HFF-Myc (cell line): ENCODE data around the gene GARS1.

Experiments used
- DNase-seq: peaks from one replicate; pipeline ENCODE4 v3.0.0-alpha.2; 2011; ENCODE audit warnings: low read depth; ENCODE audit errors: extremely low read depth
- H3K4me3 ChIP-seq: replicated peaks from 2 replicates; pipeline ENCODE4 v1.5.1; 2011; ENCODE audit warnings: low read depth, mild to moderate bottlenecking, control low read depth, low read length
- TF ChIP-seq, protein P1 (sequence below): IDR thresholded peaks from 2 replicates; pipeline ENCODE4 v1.5.1; 2012; ENCODE audit warnings: mild to moderate bottlenecking, low read depth, low read length, control low read depth; ENCODE audit errors: missing control alignments

The GARS1 gene

DNA sequence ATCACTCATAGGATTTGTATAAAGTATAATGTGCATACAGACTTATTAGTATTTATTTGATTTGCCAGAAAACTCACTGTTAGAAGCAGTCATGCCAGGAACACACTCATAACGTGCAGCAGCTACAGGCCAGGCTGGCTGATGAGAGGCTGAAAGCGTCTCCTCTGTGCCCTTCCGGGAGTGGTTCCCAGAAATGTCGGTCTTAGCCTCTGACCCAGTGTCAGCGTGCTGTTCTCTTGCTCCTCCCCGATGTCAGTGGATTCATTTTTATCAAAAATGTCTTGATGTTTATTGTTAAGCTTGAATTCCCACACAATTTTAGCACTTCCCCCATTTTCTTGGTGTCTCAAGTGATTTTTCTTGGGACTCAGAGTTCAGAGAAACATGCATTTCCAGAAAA lies 33.3 kb upstream of the GARS1 start:
- TF ChIP-seq, protein P1, sequence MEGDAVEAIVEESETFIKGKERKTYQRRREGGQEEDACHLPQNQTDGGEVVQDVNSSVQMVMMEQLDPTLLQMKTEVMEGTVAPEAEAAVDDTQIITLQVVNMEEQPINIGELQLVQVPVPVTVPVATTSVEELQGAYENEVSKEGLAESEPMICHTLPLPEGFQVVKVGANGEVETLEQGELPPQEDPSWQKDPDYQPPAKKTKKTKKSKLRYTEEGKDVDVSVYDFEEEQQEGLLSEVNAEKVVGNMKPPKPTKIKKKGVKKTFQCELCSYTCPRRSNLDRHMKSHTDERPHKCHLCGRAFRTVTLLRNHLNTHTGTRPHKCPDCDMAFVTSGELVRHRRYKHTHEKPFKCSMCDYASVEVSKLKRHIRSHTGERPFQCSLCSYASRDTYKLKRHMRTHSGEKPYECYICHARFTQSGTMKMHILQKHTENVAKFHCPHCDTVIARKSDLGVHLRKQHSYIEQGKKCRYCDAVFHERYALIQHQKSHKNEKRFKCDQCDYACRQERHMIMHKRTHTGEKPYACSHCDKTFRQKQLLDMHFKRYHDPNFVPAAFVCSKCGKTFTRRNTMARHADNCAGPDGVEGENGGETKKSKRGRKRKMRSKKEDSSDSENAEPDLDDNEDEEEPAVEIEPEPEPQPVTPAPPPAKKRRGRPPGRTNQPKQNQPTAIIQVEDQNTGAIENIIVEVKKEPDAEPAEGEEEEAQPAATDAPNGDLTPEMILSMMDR = no peak
- DNase-seq = no peak

GRCh38 chr7:30562498-30562897 lies 32.2 kb upstream of the GARS1 start:
- TF ChIP-seq, protein P1 = no peak
- DNase-seq = no peak
- H3K4me3 ChIP-seq = no peak overlapping the region

More for the DNA sequence above, 33.3 kb upstream of the GARS1 start:
- no peak overlapping the region for H3K4me3 ChIP-seq

DNA sequence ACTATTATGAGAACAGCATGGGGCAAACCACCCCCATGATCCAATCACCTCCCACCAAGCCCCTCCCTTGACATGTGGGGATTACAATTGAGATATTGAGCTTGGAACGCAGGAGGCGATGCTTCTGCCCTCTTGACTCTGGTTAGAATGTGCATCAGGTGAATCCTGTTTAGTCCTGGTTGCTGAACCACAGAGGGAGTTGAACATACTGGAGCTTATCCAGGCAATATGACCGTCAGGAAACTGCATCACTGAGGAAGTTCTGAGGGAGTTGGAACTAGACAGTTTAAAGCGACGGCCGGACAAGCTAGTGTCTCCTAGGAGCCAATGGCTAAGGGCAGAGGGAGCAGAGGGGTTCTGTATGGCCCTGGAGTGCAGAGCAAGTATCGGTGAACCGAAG lies 31.8 kb upstream of the GARS1 start:
- TF ChIP-seq, protein P1 = no peak
- DNase-seq = no peak
- no peak overlapping the region for H3K4me3 ChIP-seq

- TF ChIP-seq, protein P1 = no peak
- H3K4me3 ChIP-seq = no peak overlapping the region
- no peak for DNase-seq
These were observed 31.2 kb upstream of the GARS1 start for GRCh38 chr7:30563326-30563942.

- peak; percentile 81 for DNase-seq
- no peak overlapping the region for H3K4me3 ChIP-seq
- TF ChIP-seq, protein P1 = peak; percentile 79
These were observed 30.3 kb upstream of the GARS1 start for GRCh38 chr7:30564243-30564892.

- TF ChIP-seq, protein P1 = no peak
- H3K4me3 ChIP-seq = no peak overlapping the region
- DNase-seq = no peak
These were observed 28.1 kb upstream of the GARS1 start for GRCh38 chr7:30566596-30566995.
